ENCODE results near the gene RNF212B. TPM values are rescaled to one million over a fixed set of nuclear protein-coding genes. Genes with fewer than 3 reads are reported as not detected.

The RNF212B gene
- total RNA-seq, 1 experiment from 2014 or later: not detected

DNA sequence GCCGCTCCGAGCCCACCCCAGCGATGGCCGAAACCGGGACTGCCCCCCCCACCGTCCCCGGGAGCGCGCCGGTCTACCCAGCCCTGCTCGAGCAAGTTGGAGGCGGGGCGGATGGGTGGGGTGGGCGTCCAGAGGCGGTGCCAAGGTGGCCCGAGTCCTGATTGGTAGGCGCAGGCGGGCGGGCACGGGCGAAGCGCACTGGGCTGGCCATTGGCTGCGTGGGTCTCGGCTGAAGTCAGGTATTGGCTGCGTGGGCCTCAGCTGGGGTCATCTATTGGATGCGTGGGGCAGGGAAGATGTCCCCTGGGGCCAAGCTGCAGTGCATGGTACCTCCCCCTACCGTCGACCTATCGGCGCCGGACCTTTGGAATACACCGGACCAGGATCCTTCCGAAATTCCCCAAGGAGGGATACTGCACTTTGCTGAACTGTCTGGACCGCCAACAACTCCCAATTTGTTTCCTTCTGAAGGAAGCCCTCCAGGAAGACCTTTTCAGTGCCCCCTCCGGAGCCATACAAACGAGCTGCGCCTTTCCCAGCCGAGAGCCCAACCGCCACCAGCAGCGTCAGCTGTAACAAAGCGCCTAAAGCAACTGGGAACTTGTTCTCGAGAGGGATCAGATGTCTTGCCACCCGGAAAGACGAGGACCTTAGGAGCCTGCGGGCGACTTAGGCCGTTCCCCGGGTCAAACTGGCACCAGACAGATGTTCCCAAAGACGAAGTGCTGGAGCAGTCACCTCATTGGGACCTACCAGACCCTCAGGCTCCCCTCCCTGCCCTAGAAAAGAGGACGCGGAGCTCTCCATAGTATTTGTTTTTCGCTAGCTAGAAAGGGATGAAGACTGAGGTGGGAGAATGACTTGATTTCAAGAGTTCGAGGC is 48.5 kb downstream of the RNF212B start, which contains the start of gene HOMEZ:
HOMEZ (minus strand) TSS at position 113 of the 882 bp plus-strand sequence. CDS start 180 bp downstream, outside the sequence.
- in situ Hi-C loops (cut with HindIII; ENCODE audit: low sequenced_read_pairs): no loop called here
- peak; percentile 99 for DNase-seq (ENCODE audit: low spot score)

DNA sequence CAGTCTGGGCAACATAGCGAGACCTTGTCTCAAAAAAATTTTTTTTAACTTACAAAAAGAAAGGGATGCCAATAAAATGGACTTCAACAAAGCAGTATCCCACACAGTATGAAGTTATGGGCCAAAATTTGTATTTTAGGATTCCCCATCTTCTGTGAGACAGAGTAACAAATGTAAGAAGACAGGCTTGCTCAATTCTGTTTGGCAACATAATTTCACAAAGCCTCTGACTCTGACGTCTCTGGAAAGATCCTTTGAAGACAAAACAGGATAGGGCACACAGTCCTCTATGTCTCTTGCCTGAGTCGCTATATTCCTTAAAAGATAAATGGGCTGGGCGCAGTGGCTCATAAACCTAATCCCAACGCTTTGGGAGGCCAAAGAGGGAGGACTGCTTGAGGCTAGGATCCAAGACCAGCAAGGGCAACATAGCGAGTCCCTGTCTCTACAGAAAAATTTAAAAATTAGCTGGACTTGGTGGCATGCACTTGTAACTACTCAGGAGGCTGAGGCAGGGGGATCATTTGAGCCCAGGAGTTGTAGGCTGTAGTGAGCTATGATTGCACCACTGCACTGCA is 49.3 kb downstream of the RNF212B start:
- in situ Hi-C loops (cut with HindIII; ENCODE audit: low sequenced_read_pairs): no loop called here
- DNase-seq (ENCODE audit: low spot score): no peak

DNA sequence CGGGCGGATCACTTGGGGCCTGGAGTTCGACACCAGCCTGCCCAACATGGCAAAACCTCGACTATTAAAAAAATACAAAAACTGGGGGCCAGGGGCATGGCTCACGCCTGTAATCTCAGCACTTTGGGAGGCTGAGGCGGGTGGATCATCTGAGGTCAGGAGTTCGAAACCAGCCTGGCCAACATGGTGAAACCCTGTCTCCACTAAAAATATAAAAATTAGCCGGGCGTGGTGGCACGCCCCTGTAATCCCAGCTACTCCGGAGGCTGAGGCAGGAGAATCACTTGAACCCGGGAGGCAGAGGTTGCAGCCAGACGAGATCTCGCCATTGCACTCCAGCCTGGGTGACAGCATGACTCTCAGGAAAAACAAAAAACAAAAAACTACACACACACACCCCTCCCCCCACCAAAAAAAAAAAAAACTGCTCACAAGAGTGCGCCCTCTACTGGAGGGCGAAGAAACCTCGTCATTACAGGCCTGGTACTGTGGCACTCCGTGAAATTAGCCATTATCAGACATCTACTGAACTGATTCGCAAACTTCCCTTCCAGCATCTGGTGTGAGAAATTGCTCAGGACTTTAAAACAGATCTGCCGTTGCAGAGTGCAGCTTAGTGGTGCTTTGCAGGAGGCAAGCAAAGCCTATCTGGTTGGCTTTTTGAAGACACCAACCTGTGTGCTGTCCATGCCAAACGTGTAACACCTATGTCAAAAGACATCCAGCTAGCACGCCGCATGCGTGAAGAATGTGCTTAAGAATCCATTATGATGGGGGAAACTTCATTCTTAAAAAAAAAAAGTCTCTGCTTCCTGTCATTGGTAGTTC is 57.2 kb downstream of the RNF212B start:
- in situ Hi-C loops (cut with HindIII; ENCODE audit: low sequenced_read_pairs): no loop called here
- DNase-seq (ENCODE audit: low spot score): peak; percentile 66

DNA sequence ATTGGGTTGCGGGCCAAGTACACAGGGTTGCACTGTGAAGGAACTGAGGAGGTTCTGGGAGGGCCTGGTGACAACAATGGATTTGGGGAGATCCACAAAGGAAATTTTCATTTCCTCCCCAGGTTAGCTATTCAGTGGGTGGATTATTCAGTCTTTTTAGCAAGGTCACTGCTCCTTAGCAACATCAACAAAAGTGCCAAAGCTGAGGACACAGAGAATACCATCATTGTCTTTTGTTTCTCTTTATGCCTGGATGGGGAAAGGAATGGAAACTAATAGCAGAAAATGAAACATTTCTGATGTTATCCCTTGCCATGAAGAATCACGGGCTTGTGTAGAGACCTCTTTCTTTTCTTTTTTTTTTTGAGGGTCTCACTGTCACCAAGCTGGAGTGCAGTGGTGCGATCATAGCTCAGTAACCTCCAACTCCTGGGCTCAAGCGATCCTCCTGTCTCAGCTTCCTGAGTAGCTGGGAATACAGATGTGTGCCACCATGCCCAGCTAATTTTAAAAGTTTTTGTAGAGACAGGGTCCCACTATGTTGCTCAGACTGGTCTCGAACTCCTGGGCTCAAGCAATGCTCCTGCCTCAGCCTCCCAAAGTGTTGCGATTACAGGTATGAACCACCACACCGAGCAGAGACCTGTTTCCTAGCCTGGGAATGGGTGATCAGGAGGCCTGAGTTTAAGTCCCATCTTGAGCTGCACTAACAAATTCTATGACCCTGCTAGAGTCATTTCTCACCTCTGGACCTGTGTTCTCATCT is 58.5 kb downstream of the RNF212B start:
- in situ Hi-C loops (cut with HindIII; ENCODE audit: low sequenced_read_pairs): no loop called here
- DNase-seq (ENCODE audit: low spot score): no peak

DNA sequence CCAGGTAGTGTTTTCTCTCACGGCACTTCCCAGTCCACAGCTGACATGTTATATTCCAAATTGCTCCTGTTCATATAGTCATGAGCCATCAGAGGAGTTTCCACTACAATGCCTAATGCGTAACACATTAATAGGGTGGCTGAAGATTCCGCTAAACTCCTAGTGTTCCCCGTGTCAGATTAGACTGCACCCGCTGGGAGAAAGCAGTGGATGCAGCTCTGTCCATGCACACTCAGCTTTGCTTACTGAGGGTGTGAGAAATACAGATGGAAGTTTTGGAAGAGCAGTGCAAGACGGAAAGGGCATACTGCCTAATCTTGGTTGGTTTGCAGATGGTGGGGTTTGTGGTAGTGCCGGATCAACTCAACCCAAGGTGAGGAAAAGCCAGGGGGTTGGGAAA is 59.4 kb downstream of the RNF212B start:
- in situ Hi-C loops (cut with HindIII; ENCODE audit: low sequenced_read_pairs): no loop called here
- no peak for DNase-seq (ENCODE audit: low spot score)

DNA sequence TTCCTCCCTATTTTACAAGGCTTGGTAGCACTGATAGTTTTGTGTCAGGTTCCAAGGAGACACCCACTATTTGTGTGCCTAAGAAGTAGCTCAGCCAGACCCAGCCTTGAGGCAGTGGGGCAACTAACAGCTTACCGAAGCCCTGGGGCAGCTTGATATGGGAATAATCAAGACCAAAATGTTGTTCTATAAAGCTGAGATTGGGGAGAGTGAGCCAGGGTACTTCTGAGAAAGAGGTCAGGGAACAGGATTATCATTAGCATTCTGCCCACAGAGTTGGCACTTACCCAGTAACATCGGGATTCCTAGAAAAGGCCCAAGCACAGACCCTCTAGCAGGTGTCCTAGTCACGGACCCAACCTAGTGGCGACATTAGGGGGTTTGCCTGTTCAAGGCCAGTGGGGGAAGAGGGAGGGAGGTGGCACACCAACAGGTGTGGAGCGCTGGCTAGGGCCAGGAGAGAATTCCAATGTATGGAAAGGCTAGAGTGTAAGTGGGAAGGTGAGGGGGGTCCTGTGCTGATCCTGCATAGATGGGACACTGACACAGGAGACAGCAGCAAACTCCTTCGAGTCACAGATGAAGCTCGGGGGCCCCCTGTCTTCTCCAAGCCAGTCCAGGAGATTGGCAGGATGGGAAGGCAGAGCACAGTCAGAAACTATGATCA is 60.0 kb downstream of the RNF212B start:
- in situ Hi-C loops (cut with HindIII; ENCODE audit: low sequenced_read_pairs): no loop called here

DNA sequence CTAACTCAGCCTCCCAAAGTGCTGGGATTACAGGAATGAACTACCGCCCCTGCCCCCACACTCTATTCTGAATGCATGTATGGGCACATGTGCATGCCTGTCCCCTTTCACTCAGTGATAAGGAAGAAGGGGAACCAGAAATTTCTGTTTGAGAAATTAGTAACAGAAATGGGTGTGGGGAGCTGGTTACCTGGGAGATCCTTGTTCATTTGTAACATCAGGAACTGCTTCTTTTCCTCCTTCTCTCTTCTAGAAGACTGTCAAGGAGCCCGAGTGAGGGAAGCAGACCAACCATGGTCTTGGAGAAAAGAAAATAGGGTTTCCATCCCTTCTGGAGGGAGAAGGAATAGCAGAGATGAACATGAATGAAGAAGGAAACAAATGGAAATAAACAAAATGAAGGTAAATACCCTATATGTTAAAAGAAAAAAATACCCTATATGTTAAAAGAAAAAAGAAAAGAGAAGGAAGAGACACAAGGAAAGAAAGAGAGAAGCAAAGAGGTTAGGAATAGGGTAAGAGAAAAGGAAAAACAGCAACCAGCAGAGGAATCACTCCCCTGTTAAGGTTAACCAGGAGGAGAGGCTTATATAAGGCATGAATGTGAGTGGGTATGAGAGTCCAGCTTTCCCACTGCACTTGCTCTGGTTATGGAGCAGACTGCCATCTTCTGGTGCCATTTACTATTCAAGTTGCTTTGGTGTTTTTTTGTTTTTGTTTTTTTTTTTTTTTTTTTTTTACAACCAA is 61.6 kb downstream of the RNF212B start:
- peak; percentile 81 for DNase-seq (ENCODE audit: low spot score)
- in situ Hi-C loops (cut with HindIII; ENCODE audit: low sequenced_read_pairs): no loop called here

More for the DNA sequence above, 60.0 kb downstream of the RNF212B start:
- DNase-seq (ENCODE audit: low spot score): no peak

DNA sequence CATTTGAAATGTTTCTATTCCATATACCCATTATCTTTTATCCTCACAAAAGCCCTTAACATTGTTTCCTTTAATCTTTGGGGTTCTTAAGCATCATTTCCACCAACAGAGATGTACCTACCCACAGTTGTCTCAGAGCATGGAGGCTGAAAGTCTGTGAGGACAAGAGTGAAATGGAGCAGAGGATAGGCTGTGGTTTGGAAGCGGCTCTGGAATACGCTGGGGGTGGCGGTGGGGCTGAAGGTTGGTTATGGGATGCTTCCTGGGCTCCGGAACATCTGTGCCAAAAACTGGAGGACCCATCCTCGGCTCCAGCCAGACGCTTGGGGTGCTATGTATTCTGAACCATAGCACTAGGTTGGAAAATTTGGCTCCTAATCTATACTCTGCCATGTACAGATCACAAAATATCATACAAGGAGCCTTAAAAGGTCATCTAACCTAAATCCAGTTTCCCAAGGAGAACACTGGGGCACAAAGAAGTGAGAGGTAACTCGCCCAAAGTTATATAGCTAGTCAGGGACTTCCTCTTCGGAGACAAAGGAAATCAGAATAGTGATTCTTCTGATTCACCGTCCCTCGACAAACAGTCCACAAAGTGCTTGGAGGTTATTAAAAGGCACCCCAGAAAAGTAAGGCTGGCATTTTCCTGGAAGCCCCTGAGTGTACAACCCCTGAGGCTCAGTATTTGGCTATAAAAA is 62.4 kb downstream of the RNF212B start:
- in situ Hi-C loops (cut with HindIII; ENCODE audit: low sequenced_read_pairs): no loop called here
- DNase-seq (ENCODE audit: low spot score): no peak

DNA sequence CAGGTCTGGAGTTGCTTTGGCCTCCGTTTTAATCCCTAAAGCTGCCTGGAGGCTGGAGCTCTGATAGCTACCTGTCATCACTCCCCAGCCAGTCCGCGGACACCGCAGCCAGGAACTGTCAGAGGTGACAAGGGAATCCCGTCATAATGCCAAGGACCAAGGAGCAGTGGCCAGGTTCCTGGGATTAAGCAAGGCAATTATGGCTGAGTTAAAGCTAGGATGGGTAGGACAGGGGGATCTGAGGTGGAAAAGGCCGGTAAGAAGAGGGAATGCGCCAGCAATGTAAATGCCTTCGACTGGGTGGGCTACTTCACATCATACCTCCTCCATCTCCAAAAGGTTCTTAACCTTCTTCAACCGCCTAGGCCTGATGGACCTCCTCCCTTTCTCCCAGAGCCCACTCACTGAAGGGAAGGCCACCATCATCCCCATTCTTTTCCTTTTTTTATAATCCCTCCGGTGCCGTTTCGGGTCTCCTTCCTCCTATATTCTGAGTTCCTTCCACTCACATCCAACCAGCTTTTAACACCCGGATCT is 63.0 kb downstream of the RNF212B start:
- peak; percentile 69 for DNase-seq (ENCODE audit: low spot score)
- in situ Hi-C loops (cut with HindIII; ENCODE audit: low sequenced_read_pairs): no loop called here

DNA sequence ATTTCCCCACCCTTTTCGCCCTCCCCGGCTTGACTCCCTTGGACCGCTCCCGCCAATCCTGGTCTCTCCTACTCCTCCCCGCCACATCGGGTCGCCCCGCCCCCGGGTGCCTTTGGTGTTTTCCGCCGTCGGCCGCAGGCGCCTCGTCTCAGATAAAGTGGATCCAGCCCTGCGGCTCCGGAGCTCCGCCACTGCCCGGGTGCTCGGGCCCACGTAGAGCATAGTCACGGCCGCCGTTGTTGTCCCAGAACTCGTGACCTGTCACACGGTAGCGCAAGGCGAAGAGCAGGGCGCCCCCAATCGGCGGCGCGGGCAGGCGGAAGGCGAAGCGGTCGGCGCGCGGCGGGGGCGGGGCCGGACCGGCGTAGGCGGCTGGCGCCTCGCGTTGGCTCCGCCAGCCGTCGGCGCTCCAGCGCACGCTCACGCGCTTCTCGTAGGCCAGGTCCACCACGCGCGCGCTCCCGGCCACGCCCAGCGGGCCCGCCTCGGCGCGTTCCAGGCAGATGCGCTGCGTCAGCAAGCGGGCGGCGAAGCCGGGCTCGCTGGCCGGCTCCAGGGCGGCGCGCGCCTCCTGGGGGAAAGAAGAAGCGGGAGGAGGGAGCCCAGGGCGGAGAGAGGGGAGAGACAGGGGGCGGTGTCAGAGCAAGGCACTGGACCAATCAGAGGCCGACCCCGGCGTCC is 63.7 kb downstream of the RNF212B start:
- in situ Hi-C loops (cut with HindIII; ENCODE audit: low sequenced_read_pairs): no loop called here
- peak; percentile 97 for DNase-seq (ENCODE audit: low spot score)

DNA sequence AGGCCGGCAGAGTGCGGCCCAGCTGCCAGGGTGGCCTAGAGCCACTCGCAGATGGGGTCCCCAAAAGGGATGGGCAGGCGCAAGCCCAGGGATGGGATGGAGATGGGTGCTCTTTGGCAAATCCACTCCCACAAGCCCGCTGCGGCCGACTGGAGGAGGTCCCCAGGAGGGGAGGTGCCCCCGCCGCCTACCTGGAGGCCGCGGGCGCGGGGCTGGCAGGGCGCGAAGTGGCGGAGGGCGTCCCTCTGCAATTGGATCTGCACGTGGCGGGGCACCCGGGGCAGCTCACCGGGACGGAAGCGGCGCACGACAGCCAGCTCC is 64.2 kb downstream of the RNF212B start:
- no peak for DNase-seq (ENCODE audit: low spot score)
- in situ Hi-C loops (cut with HindIII; ENCODE audit: low sequenced_read_pairs): no loop called here

DNA sequence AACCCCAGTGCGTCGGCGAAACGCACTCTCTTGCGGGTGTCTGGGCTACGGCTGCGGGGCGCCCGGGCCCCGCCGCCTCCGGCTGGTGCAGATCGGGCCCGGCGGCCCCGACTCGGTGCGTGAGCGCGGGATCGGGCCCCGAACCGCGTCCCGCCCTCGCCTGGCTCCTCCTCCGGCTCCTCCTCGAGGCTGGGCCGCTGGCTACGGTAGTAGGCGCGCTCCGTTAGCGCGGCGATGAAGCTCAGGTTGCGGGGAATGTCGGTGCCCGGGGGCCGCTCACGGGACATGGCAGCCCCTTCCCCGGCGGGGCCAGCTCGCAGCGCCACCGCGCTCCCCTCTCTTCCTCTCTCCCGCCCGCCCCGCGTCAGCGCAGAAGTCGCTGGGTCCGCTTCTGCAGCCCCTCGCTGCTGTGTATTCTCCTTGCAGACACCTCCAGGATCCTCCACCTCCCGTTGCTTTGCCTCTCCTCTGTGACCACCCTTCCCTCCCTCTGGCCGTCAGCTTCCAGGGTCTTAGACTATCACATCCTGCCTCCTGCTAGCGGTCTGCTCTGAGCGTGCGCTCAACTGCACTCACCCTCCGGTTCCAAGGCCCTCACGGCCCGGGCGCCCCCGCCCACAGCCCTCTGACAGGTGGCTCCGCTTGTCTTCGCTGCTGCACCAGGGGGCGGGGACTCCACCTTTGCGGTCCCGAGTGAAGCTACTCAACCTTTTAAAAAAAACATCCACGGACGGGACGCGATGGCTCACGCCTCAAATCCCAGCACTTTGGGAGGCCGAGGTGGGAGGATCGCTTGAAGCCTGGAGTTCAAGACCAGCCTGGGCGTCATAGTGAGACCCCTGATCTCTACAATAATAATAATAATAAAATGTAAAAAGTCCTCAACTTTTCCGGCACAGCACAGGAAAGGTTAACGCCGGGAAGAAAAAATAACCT is 64.8 kb downstream of the RNF212B start, which contains the start of gene PPP1R3E:
PPP1R3E (minus strand) TSS at position 570 of the 936 bp plus-strand sequence; CDS start at position 287, 283 bp downstream.
- DNase-seq (ENCODE audit: low spot score): peak; percentile 80
- in situ Hi-C loops (cut with HindIII; ENCODE audit: low sequenced_read_pairs): no loop called here

DNA sequence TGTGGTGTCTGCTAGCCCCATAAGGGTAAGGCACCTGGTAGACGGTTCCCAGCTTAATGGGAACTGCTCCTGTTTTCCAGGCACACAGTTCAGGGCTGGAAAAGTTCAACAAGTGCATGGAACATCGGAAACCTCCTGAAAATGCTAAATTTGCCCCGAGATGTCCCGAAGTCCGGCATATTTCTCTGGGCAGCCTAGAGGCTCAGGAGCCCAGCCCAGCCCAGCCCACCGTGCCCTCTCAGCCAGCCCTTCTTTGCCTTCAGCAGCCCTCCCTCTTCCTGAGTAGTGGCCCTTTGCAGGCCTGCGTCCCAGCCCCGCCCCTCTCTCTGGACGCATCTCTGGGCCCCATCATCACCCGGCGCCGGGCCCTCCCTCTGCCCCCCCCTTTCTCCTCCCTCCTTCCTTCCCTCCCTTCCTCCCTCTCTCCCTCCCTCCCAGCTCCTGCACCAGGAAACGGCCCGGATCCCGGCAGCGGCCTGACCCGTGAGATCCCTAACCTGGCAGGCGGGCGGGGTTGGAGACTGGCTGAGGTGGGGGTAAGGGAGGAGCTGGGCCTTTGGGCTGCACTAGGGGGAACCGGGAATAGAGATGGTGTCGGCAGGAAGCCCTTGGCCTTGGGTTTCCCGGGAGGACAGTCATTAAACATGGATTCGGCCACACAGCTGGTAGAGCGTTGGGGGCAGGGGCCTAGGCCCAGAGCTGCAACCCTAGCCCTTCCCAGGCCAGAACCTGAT is 68.8 kb downstream of the RNF212B start, which contains the start of gene BCL2L2:
BCL2L2 (plus strand) TSS at position 422 of the 734 bp plus-strand sequence. CDS start 935 bp downstream, outside the sequence.
- in situ Hi-C loops (cut with HindIII; ENCODE audit: low sequenced_read_pairs): no loop called here
- DNase-seq (ENCODE audit: low spot score): peak; percentile 94

DNA sequence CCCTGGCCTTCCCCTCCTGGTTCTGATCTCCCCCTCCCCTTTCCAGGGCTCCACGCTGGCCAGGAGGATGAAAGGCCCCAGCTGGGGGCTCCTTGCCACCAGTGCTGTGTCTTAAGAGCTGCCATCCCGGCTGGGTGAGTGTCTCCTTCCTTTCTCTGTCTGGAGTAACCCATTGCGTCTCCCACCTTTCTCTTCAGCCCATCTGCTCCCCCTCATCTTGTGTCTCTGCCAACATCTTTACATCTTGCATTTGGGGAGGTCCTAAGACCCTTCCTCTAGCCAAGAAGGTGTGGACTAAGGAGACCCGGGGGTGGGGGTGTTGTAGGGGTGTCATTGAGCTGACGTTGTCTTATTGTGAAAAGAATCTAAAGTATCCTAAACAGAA is 69.4 kb downstream of the RNF212B start:
- in situ Hi-C loops (cut with HindIII; ENCODE audit: low sequenced_read_pairs): no loop called here
- no peak for DNase-seq (ENCODE audit: low spot score)

All from G401 (cell line).